SK-N-SH (cell line): Measurements from ENCODE around the gene SPTLC1.

Experiments
- CTCF ChIP-seq: fragments of 200-600 bp; sonication (generic); IDR thresholded peaks from 2 replicates; pipeline ENCODE4 v1.6.1; 2017; ENCODE audit warnings: antibody characterized with exemption, mild to moderate bottlenecking, moderate library complexity
- EZH2phosphoT487 ChIP-seq: fragments of 200-600 bp; sonication (generic); IDR thresholded peaks from 2 replicates; pipeline ENCODE4 v1.6.1; 2017; ENCODE audit warnings: low read depth, mixed run types, mild to moderate bottlenecking, antibody characterized with exemption, moderate library complexity, borderline replicate concordance
- MAX ChIP-seq: IDR thresholded peaks from 2 replicates; pipeline ENCODE4 v1.4.0; 2012; ENCODE audit warnings: low read depth
- POLR2AphosphoS5 ChIP-seq: IDR thresholded peaks from 2 replicates; pipeline ENCODE4 v1.6.1; 2012; ENCODE audit warnings: low read depth, low read length
- RXRA ChIP-seq: IDR thresholded peaks from 2 replicates; pipeline ENCODE4 v1.4.0; 2012; ENCODE audit warnings: low read depth, mild to moderate bottlenecking, borderline replicate concordance
- SIN3A ChIP-seq: IDR thresholded peaks from 2 replicates; pipeline ENCODE4 v1.6.1; 2012; ENCODE audit warnings: low read depth, mild to moderate bottlenecking, low read length, moderate library complexity, borderline replicate concordance

- TF ChIP-seq POLR2AphosphoS5 (no peak), CTCF (peak; percentile 31; the same call in 1 of the 2 replicates), RXRA (no peak), MAX (no peak), EZH2phosphoT487 (no peak), SIN3A (no peak)
These were observed 85.7 kb downstream of the SPTLC1 start for GRCh38 chr9:92029553-92029952.
